Parietal lobe (tissue), 1 donor: ENCODE results near the gene MIA3. TPM values are rescaled to one million over a fixed set of nuclear protein-coding genes. Genes with fewer than 3 reads are reported as not detected.

ENCODE experiments used
- total RNA-seq: library from RNA; depleted of rRNA; stranded (reverse); fragments of >200 nt; gene quantifications from one replicate; pipeline ENCODE4 v1.2.3, GENCODE V29; 2014

MIA3 gene, protein sequence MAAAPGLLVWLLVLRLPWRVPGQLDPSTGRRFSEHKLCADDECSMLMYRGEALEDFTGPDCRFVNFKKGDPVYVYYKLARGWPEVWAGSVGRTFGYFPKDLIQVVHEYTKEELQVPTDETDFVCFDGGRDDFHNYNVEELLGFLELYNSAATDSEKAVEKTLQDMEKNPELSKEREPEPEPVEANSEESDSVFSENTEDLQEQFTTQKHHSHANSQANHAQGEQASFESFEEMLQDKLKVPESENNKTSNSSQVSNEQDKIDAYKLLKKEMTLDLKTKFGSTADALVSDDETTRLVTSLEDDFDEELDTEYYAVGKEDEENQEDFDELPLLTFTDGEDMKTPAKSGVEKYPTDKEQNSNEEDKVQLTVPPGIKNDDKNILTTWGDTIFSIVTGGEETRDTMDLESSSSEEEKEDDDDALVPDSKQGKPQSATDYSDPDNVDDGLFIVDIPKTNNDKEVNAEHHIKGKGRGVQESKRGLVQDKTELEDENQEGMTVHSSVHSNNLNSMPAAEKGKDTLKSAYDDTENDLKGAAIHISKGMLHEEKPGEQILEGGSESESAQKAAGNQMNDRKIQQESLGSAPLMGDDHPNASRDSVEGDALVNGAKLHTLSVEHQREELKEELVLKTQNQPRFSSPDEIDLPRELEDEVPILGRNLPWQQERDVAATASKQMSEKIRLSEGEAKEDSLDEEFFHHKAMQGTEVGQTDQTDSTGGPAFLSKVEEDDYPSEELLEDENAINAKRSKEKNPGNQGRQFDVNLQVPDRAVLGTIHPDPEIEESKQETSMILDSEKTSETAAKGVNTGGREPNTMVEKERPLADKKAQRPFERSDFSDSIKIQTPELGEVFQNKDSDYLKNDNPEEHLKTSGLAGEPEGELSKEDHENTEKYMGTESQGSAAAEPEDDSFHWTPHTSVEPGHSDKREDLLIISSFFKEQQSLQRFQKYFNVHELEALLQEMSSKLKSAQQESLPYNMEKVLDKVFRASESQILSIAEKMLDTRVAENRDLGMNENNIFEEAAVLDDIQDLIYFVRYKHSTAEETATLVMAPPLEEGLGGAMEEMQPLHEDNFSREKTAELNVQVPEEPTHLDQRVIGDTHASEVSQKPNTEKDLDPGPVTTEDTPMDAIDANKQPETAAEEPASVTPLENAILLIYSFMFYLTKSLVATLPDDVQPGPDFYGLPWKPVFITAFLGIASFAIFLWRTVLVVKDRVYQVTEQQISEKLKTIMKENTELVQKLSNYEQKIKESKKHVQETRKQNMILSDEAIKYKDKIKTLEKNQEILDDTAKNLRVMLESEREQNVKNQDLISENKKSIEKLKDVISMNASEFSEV (N-terminal part only)
- 86.1 TPM for total RNA-seq

DNA sequence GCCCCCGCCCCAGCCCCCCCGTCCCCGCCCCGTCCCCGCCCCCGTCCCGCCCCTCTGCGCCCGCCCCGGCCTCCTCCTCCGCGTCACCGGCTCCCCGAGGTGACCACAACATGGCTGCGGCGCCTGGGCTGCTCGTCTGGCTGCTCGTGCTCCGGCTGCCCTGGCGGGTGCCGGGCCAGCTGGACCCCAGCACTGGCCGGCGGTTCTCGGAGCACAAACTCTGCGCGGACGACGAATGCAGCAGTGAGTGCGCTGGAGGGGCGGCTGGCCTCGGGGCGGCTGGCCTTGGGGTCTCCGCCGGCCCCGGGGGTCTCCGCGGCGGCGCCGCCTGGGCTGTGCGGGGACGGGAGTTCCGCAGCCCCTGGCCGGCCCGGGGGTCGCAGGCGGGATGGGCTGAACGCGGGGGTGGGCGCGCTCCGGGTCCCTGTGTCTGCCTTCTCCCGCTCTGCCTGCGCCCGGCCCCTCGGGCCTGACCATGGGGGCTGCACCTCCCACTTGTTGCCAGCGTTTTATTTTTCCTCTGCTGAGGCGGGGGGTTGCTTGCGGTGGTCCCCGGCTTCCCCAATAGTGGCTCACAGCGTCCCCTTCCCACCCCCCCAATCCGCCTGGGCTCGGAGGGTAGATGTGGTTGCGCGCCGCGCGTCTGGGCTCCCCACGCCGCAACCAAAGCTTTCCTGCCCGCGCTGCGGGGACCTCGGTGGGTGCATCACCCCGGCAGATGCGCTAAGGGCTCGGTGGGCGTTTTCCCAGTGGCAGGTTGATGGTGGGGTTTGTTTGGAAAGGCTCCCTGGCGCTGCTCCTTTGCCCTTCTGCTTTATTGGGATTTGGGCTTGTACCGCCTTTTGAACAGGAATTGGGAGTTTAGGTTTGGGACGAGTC lies at the start of gene MIA3:
MIA3 (plus strand) TSS at position 97 of the 879 bp plus-strand sequence; CDS start at position 111, 14 bp downstream.

DNA sequence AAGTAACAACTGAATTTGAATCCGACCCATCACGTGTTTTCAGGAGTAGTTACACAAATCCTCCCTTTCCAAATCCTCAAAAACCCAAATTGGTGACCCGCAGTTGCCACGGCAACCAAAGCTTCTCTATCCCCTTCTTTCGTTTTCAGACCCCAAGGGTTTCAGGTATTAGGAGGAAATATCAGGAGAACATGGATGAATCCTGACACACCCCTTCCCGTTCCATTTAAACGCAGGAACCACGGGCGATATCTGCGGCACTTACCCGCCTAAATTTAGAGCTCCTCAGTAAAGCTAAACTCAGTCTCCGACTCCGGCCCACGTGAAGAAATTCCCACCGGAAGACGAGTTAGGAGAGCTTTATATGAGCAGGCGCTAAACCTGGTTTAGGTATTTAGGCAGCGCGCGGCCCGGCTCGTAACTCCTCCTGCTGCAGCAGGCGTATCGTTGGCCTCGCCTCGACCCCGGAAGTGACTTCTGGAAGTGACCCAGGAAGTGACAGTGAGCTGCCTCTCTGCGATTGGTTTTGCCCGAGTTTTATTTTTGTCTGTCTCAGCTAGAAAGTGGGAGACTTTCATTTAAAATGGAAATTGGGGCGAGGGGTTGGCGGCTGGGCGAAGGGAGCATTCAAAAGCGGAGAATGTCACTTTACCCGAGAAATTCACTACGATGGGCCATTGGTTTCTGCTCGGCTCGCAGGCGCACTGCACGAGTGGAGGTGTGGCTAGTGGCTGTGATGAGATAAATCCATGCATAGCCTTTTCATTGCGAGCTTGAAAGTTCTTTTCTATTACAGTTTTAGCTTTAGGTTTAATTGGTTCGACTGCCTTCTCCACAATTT lies 28.2 kb upstream of the MIA3 start, which contains the start of gene TAF1A:
TAF1A (minus strand) TSS at position 472 of the 841 bp plus-strand sequence.

DNA sequence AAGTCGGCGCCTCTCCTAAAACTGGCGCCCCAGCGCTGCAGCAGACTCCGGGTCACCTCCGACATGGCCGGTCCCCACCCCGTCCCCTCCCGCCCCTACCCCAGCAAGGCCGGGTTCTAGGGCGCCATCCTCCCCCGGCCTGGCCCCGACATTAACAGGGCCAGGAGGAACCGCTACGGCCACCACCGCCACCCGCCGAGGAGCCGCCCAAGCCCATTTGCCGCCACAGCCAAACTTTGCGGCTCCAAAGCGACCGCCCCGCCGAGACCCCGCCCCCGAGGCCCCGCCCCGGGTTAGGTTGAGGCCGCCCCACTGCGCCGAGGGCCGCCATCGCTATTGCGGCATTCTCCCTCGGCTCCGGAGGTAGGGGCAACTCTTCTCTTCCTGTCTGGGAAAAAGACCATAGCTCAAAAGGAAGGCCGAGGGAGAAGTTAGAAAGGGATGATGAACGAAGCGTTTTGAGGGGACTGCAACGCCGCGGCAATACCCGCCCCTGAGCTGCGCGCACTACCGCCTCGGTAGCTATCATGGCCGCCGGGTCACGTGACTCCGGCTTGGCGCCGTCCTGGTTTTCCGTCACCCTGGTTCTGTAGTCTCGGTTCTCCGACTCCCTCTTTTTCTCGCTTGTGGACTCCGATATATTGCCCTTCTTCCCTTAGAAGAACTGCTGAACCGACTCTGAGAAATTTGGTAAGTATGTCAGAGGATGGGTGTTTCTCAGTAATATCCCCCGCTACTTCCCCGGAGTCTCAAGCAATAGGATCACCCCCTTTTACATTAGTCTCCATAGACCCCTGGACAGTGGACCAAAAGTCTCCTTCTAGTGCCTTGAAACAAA lies 94.6 kb downstream of the MIA3 start, which contains the start of the genes AIDA and BROX:
AIDA (minus strand) TSS at position 239 of the 838 bp plus-strand sequence; CDS start at position 65, 174 bp downstream.
BROX (plus strand) TSS at position 312 of the 838 bp plus-strand sequence. CDS start 3,136 bp downstream, outside the sequence.

Other genes with a start within 250 kb of the MIA3 start
- gene HHIPL2, start 70.0 kb upstream of the MIA3 start, total RNA-seq: 0.94 TPM
- gene TAF1A, start 28.2 kb upstream of the MIA3 start, total RNA-seq: 33.2 TPM
- gene AIDA, start 94.4 kb downstream of the MIA3 start, total RNA-seq: 37.9 TPM
- gene BROX, start 94.5 kb downstream of the MIA3 start, total RNA-seq: 37.6 TPM
- gene FAM177B, start 119.1 kb downstream of the MIA3 start, total RNA-seq: not detected
- 21.0 TPM for gene DISP1, start 196.9 kb downstream of the MIA3 start, total RNA-seq